Immature natural killer cell (primary cell): ENCODE data around the gene IMMT. TPM values are rescaled to one million over a fixed set of nuclear protein-coding genes. Genes with fewer than 3 reads are reported as not detected.

Source experiments
- DNase-seq, 3 donors: peaks; one replicate each; pipeline ENCODE4 v3.0.0; 2022; ENCODE audit warnings: mixed read lengths in 1 of 3
- H3K27ac Mint-ChIP-seq, 6 donors: one replicate each; pipeline ENCODE4 v1.8.0; 2020; ENCODE audit warnings: mixed read lengths in 6 of 6, mild to moderate bottlenecking in 5 of 6, inconsistent platforms in 4 of 6, moderate library complexity in 3 of 6
- H3K27me3 Mint-ChIP-seq, 3 donors: one replicate each; pipeline ENCODE4 v1.8.0; 2020 to 2021; ENCODE audit warnings: low read depth in 3 of 3, mild to moderate bottlenecking in 3 of 3, mixed read lengths in 3 of 3, moderate library complexity in 3 of 3, inconsistent platforms in 1 of 3
- H3K36me3 Mint-ChIP-seq, 3 donors: one replicate each; pipeline ENCODE4 v1.8.0; 2020; ENCODE audit warnings: mixed read lengths in 3 of 3, inconsistent platforms in 2 of 3, mild to moderate bottlenecking in 2 of 3
- H3K4me1 Mint-ChIP-seq, 2 donors: one replicate each; pipeline ENCODE4 v1.8.0; 2020; ENCODE audit warnings: inconsistent platforms in 2 of 2, mild to moderate bottlenecking in 2 of 2, mixed read lengths in 2 of 2, moderate library complexity in 1 of 2
- H3K4me3 Mint-ChIP-seq, 5 donors: one replicate each; pipeline ENCODE4 v1.8.0; 2020; ENCODE audit warnings: mild to moderate bottlenecking in 5 of 5, mixed read lengths in 5 of 5, inconsistent platforms in 3 of 5, moderate library complexity in 3 of 5
- H3K9me3 Mint-ChIP-seq, 6 donors: one replicate each; pipeline ENCODE4 v1.8.0; 2020; ENCODE audit warnings: mild to moderate bottlenecking in 6 of 6, mixed read lengths in 6 of 6, inconsistent platforms in 4 of 6, moderate library complexity in 3 of 6
- polyA plus RNA-seq, 3 donors: library from polyadenylated mRNA; unstranded; fragments of 300-500 nt; fragmentation: Illumina TruSeq; gene quantifications; one replicate each; pipeline ENCODE4 v1.2.3, GENCODE V29; 2021

IMMT gene
- polyA plus RNA-seq, 3 donors from 2014 or later, result 37.5 to 70.9 (median 49.7) TPM

DNA sequence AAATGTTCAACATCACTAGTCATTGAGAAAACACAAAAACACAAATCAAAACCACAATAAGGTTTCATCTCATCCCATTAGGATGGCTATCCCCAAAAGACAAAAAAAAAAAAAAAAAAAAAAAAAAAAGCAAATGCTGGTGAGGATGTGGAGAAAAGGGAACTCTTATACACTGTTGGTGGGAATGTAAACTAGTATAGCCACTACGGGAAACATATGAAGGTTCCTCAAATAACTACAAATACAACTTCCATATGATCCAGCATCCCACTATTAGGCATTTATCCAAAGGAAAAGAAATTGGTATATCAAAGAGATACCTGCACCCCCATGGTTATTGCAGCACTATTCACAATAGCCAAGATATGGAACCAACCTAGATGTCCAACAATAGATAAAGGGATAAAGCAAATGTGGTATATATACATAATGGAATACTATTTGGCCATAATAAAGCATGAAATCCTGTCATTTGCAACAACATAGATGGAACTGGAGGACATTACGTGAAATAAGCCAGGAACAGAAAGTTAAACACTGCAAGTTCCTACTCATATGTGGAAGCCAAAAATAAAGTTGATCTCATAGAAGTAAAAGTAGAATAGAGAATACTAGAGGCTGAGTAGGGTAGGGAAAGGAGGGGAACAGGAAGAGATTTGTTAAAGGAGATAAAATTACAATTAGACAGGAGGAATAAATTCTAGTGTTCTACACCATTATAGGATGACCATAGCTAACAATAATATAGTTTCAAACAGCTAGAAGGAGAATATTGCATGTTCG is 98.0 kb downstream of the IMMT start:
- H3K27ac Mint-ChIP-seq, result no peak overlapping the region
- no peaks in the 10 kb centered on the region for H3K9me3 Mint-ChIP-seq
- H3K27me3 Mint-ChIP-seq, result no peaks in the 10 kb centered on the region
- H3K36me3 Mint-ChIP-seq, result peaks cover 16 to 37% (median 20%) of the 10 kb centered on the region in 3 donors
- H3K4me1 Mint-ChIP-seq, result peaks cover 0 to 1% of the 10 kb centered on the region in 2 donors
- no peak for DNase-seq
- H3K4me3 Mint-ChIP-seq, result no peak overlapping the region

DNA sequence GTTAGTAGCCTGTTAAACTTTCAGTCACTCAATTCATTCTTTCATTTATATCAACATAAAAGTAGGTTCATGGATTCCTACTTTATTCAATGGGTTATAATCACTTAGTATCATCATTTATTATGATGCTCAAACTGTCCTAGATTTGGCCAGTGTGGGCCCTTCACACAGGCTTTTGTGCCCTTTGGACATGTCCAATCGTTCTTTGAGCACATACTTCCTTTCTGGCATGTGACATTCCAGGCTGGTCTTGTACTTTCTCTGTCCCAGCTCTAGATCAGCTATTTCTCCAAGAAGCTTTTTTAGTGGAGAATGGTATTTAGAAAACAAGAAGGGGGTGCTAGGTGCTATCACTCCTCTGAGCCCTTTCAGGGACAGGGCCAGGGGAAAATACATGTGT is 101.0 kb downstream of the IMMT start:
- Mint-ChIP-seq H3K4me3 (no peak overlapping the region), H3K4me1 (no peaks in the 10 kb centered on the region), H3K9me3 (no peaks in the 10 kb centered on the region), H3K27me3 (no peaks in the 10 kb centered on the region), H3K27ac (no peak overlapping the region), H3K36me3 (peaks cover 19 to 39% (median 23%) of the 10 kb centered on the region in 3 donors)
- DNase-seq, result no peak

Other genes starting within 250 kb of the IMMT start
- 1 to 10 TPM; 1.0 to 7.2 (median 3.1) TPM for gene POLR1A, start 89.6 kb downstream of the IMMT start, polyA plus RNA-seq
- 10 to 100 TPM; 15.9 to 28.8 (median 24.0) TPM for gene PTCD3, start 89.2 kb downstream of the IMMT start, polyA plus RNA-seq
- gene MRPL35, start 4.0 kb upstream of the IMMT start, polyA plus RNA-seq, result 10 to 100 TPM; 16.0 to 24.6 (median 16.6) TPM
- gene REEP1, start 142.2 kb upstream of the IMMT start, polyA plus RNA-seq, result not detected
- gene KDM3A, start 245.9 kb upstream of the IMMT start, polyA plus RNA-seq, result 10 to 100 TPM; 12.8 to 31.6 (median 13.0) TPM